Vagina (tissue), 2 donors: ENCODE results near the gene ST6GALNAC4. TPM values are rescaled to one million over a fixed set of nuclear protein-coding genes. Genes with fewer than 3 reads are reported as not detected.

Source experiments
- DNase-seq, 2 donors: peaks; one replicate each; pipeline ENCODE4 v3.0.0-alpha.2; 2017; ENCODE audit errors: extremely low spot score in 2 of 2
- H3K27ac ChIP-seq: fragments of 200-600 bp; sonication (generic); one replicate; pipeline ENCODE4 v1.5.1; 2019
- H3K27me3 ChIP-seq: fragments of 200-600 bp; sonication (generic); one replicate; pipeline ENCODE4 v1.5.1; 2019
- H3K36me3 ChIP-seq, 2 donors: fragments of 200-600 bp; sonication (generic); one replicate each; pipeline ENCODE4 v1.5.1; 2017 to 2019
- H3K4me1 ChIP-seq: fragments of 200-600 bp; sonication (generic); one replicate; pipeline ENCODE4 v1.5.1; 2019
- H3K4me3 ChIP-seq, 2 donors: fragments of 200-600 bp; sonication (generic); 1 replicate in 1 of 2; 2 replicates in 1 of 2; pipeline ENCODE4 v1.5.1; 2016 to 2019
- H3K9me3 ChIP-seq: fragments of 200-600 bp; sonication (generic); one replicate; pipeline ENCODE4 v1.5.1; 2019
- POLR2A ChIP-seq, 2 donors: fragments of 450-650 bp; IDR thresholded peaks; one replicate each; pipeline ENCODE4 v1.6.1; 2017; ENCODE audit warnings: antibody characterized with exemption in 2 of 2, mild to moderate bottlenecking in 2 of 2, moderate library complexity in 2 of 2
- POLR2AphosphoS5 ChIP-seq, 2 donors: sonication (generic); formaldehyde crosslinking; IDR thresholded peaks; one replicate each; pipeline ENCODE4 v1.9.0; 2017; ENCODE audit warnings: antibody characterized with exemption in 2 of 2, mild to moderate bottlenecking in 2 of 2, low read depth in 1 of 2; ENCODE audit not compliant: insufficient read depth in 1 of 2
- intact Hi-C: fragments of 100-400 bp; cut with DNase I; formaldehyde crosslinking; loops from one replicate; pipeline ENCODE4 v1.15.1; 2023
- microRNA-seq: library from miRNA; unstranded; fragments of <30 nt; microRNA quantifications from one replicate; pipeline ENCODE4, GENCODE V29; 2017; ENCODE audit warnings: borderline number of aligned reads, borderline replicate concordance
- small RNA-seq: library from RNA; depleted of rRNA; stranded (forward); fragments of <200 nt; gene quantifications from one replicate; pipeline ENCODE3, GENCODE V24; 2016
- total RNA-seq: library from RNA; depleted of rRNA; stranded (reverse); fragments of >200 nt; gene quantifications from one replicate; pipeline ENCODE4 v1.2.3, GENCODE V29; 2016
- TF ChIP-seq, protein P1 (sequence below), 3 experiments: fragments of 450-650 bp in 2 of 3; fragments of 200-600 bp in 1 of 3; sonication (generic) in 1 of 3; IDR thresholded peaks; one replicate each; pipeline ENCODE4 v1.5.1; 2017 to 2019; ENCODE audit warnings: antibody characterized with exemption in 3 of 3, mild to moderate bottlenecking in 2 of 3, moderate library complexity in 2 of 3

Gene ST6GALNAC4
- total RNA-seq, 1 donor from 2014 or later = 33.1 TPM

GRCh38 chr9:127862075-127863011 is 54.5 kb downstream of the ST6GALNAC4 start:
- DNase-seq = no peak
- H3K4me1 ChIP-seq = peaks cover 29% of the 10 kb centered on the region
- H3K27ac ChIP-seq = peak overlapping the region; percentile 57
- H3K27me3 ChIP-seq = no peaks in the 10 kb centered on the region
- intact Hi-C loops = no loop called here
- H3K36me3 ChIP-seq = peaks cover 0 to under 1% of the 10 kb centered on the region in 2 donors
- TF ChIP-seq POLR2A (IDR thresholded peaks at IDR 0.05) (no peak), POLR2AphosphoS5 (IDR thresholded peaks at IDR 0.05; ENCODE audit: insufficient read depth in 1 of 2, low read depth in 1 of 2) (peak in 1 of 2 donors; percentile 53)
- no peaks in the 10 kb centered on the region for H3K9me3 ChIP-seq
- H3K4me3 ChIP-seq = no peak overlapping the region

DNA sequence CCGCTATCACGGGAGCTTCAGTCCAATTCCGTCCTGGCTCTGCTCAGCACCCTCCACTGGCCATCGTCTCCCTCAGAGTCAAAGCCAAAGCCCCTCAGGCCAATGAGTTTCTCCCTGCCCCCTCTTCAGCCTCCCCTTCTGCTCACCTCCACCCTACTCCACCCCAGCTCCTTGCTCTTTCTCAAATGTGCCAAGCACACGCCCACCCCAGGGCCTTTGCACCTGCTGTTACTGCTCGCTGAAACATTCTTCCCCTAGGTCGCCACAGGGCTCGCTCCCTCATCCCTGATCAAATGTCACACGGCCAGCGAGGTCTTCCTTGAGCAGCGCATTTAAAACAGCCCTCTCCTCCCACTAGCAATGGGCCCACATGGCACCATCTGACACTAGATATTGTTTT is 56.1 kb downstream of the ST6GALNAC4 start:
- TF ChIP-seq POLR2A (IDR thresholded peaks at IDR 0.05) = no peak
- no peak for TF ChIP-seq POLR2AphosphoS5 (IDR thresholded peaks at IDR 0.05; ENCODE audit: insufficient read depth in 1 of 2, low read depth in 1 of 2)
- TF ChIP-seq, protein P1, sequence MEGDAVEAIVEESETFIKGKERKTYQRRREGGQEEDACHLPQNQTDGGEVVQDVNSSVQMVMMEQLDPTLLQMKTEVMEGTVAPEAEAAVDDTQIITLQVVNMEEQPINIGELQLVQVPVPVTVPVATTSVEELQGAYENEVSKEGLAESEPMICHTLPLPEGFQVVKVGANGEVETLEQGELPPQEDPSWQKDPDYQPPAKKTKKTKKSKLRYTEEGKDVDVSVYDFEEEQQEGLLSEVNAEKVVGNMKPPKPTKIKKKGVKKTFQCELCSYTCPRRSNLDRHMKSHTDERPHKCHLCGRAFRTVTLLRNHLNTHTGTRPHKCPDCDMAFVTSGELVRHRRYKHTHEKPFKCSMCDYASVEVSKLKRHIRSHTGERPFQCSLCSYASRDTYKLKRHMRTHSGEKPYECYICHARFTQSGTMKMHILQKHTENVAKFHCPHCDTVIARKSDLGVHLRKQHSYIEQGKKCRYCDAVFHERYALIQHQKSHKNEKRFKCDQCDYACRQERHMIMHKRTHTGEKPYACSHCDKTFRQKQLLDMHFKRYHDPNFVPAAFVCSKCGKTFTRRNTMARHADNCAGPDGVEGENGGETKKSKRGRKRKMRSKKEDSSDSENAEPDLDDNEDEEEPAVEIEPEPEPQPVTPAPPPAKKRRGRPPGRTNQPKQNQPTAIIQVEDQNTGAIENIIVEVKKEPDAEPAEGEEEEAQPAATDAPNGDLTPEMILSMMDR (IDR thresholded peaks at IDR 0.05) = no peak
- Histone ChIP-seq H3K27ac (no peak overlapping the region), H3K4me1 (peaks cover 29% of the 10 kb centered on the region), H3K9me3 (no peaks in the 10 kb centered on the region), H3K27me3 (no peaks in the 10 kb centered on the region), H3K36me3 (no peaks in the 10 kb centered on the region), H3K4me3 (no peak overlapping the region)
- DNase-seq = no peak
- intact Hi-C loops = no loop called here

GRCh38 chr9:127860260-127860659 is 56.6 kb downstream of the ST6GALNAC4 start:
- H3K9me3 ChIP-seq = no peaks in the 10 kb centered on the region
- intact Hi-C loops = no loop called here
- H3K36me3 ChIP-seq = no peaks in the 10 kb centered on the region
- no peak overlapping the region for H3K27ac ChIP-seq
- TF ChIP-seq POLR2A (IDR thresholded peaks at IDR 0.05) (no peak), POLR2AphosphoS5 (IDR thresholded peaks at IDR 0.05; ENCODE audit: insufficient read depth in 1 of 2, low read depth in 1 of 2) (no peak)
- TF ChIP-seq, protein P1 (IDR thresholded peaks at IDR 0.05) = no peak
- peaks cover 32% of the 10 kb centered on the region for H3K4me1 ChIP-seq
- DNase-seq = no peak
- no peak overlapping the region for H3K4me3 ChIP-seq
- no peaks in the 10 kb centered on the region for H3K27me3 ChIP-seq

DNA sequence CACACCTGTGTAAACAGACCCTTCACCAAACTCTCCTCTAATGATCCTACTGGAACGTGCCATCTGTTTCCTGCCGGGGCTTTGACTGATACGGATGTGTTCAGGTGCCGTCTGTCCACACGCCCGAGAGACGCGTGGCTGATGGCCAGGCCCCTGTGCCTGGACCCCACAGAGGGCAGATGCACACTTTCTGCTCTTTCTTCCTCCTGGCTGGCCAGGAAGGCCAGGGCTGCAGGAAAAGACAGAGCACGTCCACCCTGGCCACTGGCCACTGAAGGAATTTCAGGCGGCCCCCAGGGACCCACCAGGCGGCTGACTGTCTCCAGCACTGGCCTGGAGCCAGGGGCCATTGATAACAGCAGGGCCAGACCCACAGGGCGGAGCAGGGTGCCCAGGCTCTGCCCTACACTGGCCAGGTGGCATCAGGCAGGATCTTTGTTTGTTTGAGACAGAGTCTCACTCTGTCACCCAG is 58.8 kb downstream of the ST6GALNAC4 start:
- TF ChIP-seq, protein P1 (IDR thresholded peaks at IDR 0.05) = no peak
- TF ChIP-seq POLR2AphosphoS5 (IDR thresholded peaks at IDR 0.05; ENCODE audit: insufficient read depth in 1 of 2, low read depth in 1 of 2) (no peak), POLR2A (IDR thresholded peaks at IDR 0.05) (no peak)
- Histone ChIP-seq H3K4me3 (no peak overlapping the region), H3K27me3 (no peaks in the 10 kb centered on the region), H3K4me1 (peaks cover 50% of the 10 kb centered on the region), H3K27ac (no peak overlapping the region), H3K9me3 (no peaks in the 10 kb centered on the region), H3K36me3 (no peaks in the 10 kb centered on the region)
- intact Hi-C loops = no loop called here
- DNase-seq = no peak

Small RNA genes within 50 kb of the gene (microRNA-seq; reads per million reads assigned to microRNA genes)
- gene MIR4672 = not detected

Small RNA genes within 50 kb of the gene (small RNA-seq; reads per million reads assigned to genes)
- not detected for gene MIR4672

Other genes starting within 250 kb of the ST6GALNAC4 start
- gene CFAP157, start 210.1 kb downstream of the ST6GALNAC4 start, total RNA-seq = not detected
- gene PTRH1, start 201.4 kb downstream of the ST6GALNAC4 start, total RNA-seq = 2.2 TPM
- 0.25 TPM for gene TTC16, start 201.0 kb downstream of the ST6GALNAC4 start, total RNA-seq
- 12.3 TPM for gene TOR2A, start 181.7 kb downstream of the ST6GALNAC4 start, total RNA-seq
- gene SH2D3C, start 138.4 kb downstream of the ST6GALNAC4 start, total RNA-seq = 19.6 TPM
- gene CDK9, start 131.0 kb downstream of the ST6GALNAC4 start, total RNA-seq = 66.3 TPM
- gene FPGS, start 114.2 kb downstream of the ST6GALNAC4 start, total RNA-seq = 99.7 TPM
- 130 TPM for gene ENG, start 62.4 kb downstream of the ST6GALNAC4 start, total RNA-seq
- 33.4 TPM for gene AK1, start 39.4 kb downstream of the ST6GALNAC4 start, total RNA-seq
- 108 TPM for gene ST6GALNAC6, start 17.4 kb downstream of the ST6GALNAC4 start, total RNA-seq
- 10.3 TPM for gene PIP5KL1, start 13.7 kb upstream of the ST6GALNAC4 start, total RNA-seq
- gene DPM2, start 20.8 kb upstream of the ST6GALNAC4 start, total RNA-seq = 17.7 TPM
- 30.9 TPM for gene EEIG1, start 63.9 kb upstream of the ST6GALNAC4 start, total RNA-seq
- 13.3 TPM for gene NAIF1, start 150.3 kb upstream of the ST6GALNAC4 start, total RNA-seq
- gene SLC25A25, start 151.2 kb upstream of the ST6GALNAC4 start, total RNA-seq = 44.4 TPM
- 101 TPM for gene PTGES2, start 210.7 kb upstream of the ST6GALNAC4 start, total RNA-seq
- 136 TPM for gene LCN2, start 232.4 kb upstream of the ST6GALNAC4 start, total RNA-seq
- gene BBLN, start 243.2 kb upstream of the ST6GALNAC4 start, total RNA-seq = 134 TPM